BLaER1 treated with 17β-estradiol and CSF1 and Interleukin-3, amounts not matched to agents 10 nM and 100 nM (cell line): ENCODE measurements around the gene PARP11.

ENCODE experiments used
- H3K27ac ChIP-seq, 11 experiments: shearing (Covaris generic); formaldehyde crosslinking; 2 replicates each; pipeline ENCODE4 v1.8.1; 2022
- H3K27me3 ChIP-seq, 11 experiments: shearing (Covaris generic); formaldehyde crosslinking; 2 replicates each; pipeline ENCODE4 v1.8.1; 2022
- H3K36me3 ChIP-seq, 11 experiments: shearing (Covaris generic); formaldehyde crosslinking; 2 replicates each; pipeline ENCODE4 v1.8.1; 2022
- H3K4me1 ChIP-seq, 10 experiments: shearing (Covaris generic); formaldehyde crosslinking; 2 replicates each; pipeline ENCODE4 v1.8.1; 2022
- H3K4me2 ChIP-seq, 11 experiments: shearing (Covaris generic); formaldehyde crosslinking; 2 replicates each; pipeline ENCODE4 v1.8.1; 2022
- H3K4me3 ChIP-seq, 10 experiments: shearing (Covaris generic); formaldehyde crosslinking; 2 replicates each; pipeline ENCODE4 v1.8.1; 2022
- H3K9ac ChIP-seq, 11 experiments: shearing (Covaris generic); formaldehyde crosslinking; 2 replicates each; pipeline ENCODE4 v1.8.1; 2022
- H3K9me3 ChIP-seq, 11 experiments: shearing (Covaris generic); formaldehyde crosslinking; replicated peaks in 1 of 11; 2 replicates each; pipeline ENCODE4 v1.8.1; 2022
- H4K20me1 ChIP-seq, 11 experiments: shearing (Covaris generic); formaldehyde crosslinking; 2 replicates each; pipeline ENCODE4 v1.8.1; 2022
- Cebpa-rat ChIP-seq, 11 experiments: shearing (Covaris generic); IDR thresholded peaks; 2 replicates each; pipeline ENCODE4 v1.8.1; 2022

Gene PARP11

DNA sequence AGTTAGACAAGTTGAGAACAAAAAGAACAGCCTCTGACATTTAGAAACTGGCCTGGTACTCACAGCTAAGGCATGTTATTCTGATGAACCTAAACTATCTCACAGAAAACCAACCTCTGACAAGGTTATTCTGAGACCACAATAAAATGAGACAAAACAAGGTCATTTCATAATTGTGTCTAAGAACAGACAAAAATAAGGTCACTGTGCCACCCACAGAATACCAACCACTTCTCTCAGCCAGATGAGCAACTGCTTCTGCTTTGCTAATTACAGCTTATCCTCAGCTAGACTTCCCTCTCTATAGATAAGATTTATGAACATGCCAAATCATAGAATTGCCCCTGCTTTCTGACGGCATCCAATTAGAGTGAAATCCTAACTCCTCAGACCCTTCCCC lies 68.1 kb downstream of the PARP11 start:
- H4K20me1 ChIP-seq, result no peaks in the 10 kb centered on the region; a peak in 3 of 22 replicates
- peak overlapping the region in 1 of 11 experiments; percentile 30; a peak in 1 of 22 replicates for H3K9ac ChIP-seq
- no peak overlapping the region for H3K4me3 ChIP-seq
- H3K4me1 ChIP-seq, result peaks cover 0 to 7% (median 0%) of the 10 kb centered on the region in 10 experiments; a peak in 2 of 20 replicates
- H3K4me2 ChIP-seq, result no peak overlapping the region
- peaks cover 0 to 26% (median 6%) of the 10 kb centered on the region in 11 experiments; a peak in 9 of 22 replicates for H3K36me3 ChIP-seq
- no peak overlapping the region for H3K27ac ChIP-seq
- no peak for TF ChIP-seq Cebpa-rat (IDR thresholded peaks at IDR 0.05)
- no peaks in the 10 kb centered on the region for H3K9me3 ChIP-seq
- H3K27me3 ChIP-seq, result no peaks in the 10 kb centered on the region

- Histone ChIP-seq H3K36me3 (peaks cover 0 to 22% (median 6%) of the 10 kb centered on the region in 11 experiments; a peak in 9 of 22 replicates), H3K27me3 (no peaks in the 10 kb centered on the region), H3K9me3 (no peaks in the 10 kb centered on the region), H3K4me3 (no peak overlapping the region), H4K20me1 (no peaks in the 10 kb centered on the region; a peak in 3 of 22 replicates), H3K4me1 (peaks cover 0 to 7% (median 0%) of the 10 kb centered on the region in 10 experiments; a peak in 2 of 20 replicates), H3K4me2 (no peak overlapping the region), H3K9ac (no peak overlapping the region), H3K27ac (no peak overlapping the region)
- no peak for TF ChIP-seq Cebpa-rat (IDR thresholded peaks at IDR 0.05)
Observed at GRCh38 chr12:3803865-3804472, 69.2 kb downstream of the PARP11 start.

DNA sequence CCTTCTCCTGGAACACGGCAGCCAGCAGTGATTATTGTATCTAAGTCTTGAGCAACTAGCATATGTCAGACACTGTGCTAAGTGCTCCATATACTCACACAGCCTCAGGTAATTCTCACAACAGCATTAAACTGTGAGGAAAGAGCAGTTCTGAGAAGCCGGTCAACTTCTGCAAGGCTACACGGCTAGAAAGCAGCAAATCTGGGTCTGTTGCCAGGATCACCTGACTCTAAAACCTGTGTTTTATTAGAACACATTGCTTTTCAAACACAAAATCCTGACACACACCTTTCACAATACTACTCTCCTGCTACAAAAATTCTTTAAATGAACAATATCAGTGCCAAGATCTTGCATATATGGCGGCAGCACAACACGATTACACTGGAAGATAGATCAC lies 70.5 kb downstream of the PARP11 start:
- Histone ChIP-seq H3K4me1 (peaks cover 0 to 7% (median 0%) of the 10 kb centered on the region in 10 experiments; a peak in 2 of 20 replicates), H3K4me2 (no peak overlapping the region), H3K9me3 (no peaks in the 10 kb centered on the region)

GRCh38 chr12:3797531-3798048 lies 75.6 kb downstream of the PARP11 start:
- Histone ChIP-seq H3K36me3 (no peaks in the 10 kb centered on the region), H3K27me3 (no peaks in the 10 kb centered on the region), H3K4me3 (no peak overlapping the region), H3K4me2 (no peak overlapping the region), H3K4me1 (peaks cover 0 to 19% (median 7%) of the 10 kb centered on the region in 10 experiments; a peak in 10 of 20 replicates), H3K9me3 (no peaks in the 10 kb centered on the region), H3K27ac (no peak overlapping the region), H4K20me1 (no peaks in the 10 kb centered on the region), H3K9ac (no peak overlapping the region)
- TF ChIP-seq Cebpa-rat (IDR thresholded peaks at IDR 0.05), result no peak

More for the DNA sequence above, 70.5 kb downstream of the PARP11 start:
- H4K20me1 ChIP-seq, result no peaks in the 10 kb centered on the region; a peak in 3 of 22 replicates
- H3K4me3 ChIP-seq, result no peak overlapping the region
- no peaks in the 10 kb centered on the region for H3K27me3 ChIP-seq
- no peak overlapping the region for H3K27ac ChIP-seq
- H3K9ac ChIP-seq, result no peak overlapping the region
- peaks cover 0 to 16% (median 5%) of the 10 kb centered on the region in 11 experiments; a peak in 8 of 22 replicates for H3K36me3 ChIP-seq
- no peak for TF ChIP-seq Cebpa-rat (IDR thresholded peaks at IDR 0.05)

DNA sequence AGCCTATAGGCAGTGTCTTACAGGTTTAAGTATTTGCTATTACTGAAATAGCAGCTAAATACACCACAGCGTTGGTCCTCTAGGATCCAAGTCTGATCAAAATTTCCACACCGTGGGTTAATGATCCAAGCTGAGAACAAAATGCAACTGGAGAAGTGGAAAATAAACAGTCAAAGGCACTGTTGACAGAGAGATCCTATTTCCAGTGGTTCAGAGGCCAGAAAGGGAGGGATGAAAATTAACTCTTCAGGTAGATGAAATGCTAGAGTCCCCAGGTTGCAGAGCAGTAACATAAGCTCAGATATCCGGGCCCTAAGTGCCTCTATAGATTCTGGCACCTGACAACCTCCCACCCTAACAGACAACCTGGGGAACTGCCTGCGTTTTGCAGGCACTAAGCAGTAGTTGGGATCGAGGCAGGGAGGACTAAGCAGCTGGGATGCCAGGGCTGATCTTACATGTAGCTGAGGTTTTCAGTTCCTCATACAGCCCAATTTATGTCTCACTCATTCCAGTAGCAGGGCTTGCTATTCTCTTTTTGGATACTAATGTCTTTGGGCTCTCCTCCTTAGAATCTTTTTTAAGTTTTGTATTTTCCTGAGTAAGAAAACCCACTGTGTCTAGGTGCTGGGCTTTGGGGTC lies 77.6 kb downstream of the PARP11 start:
- Histone ChIP-seq H4K20me1 (no peaks in the 10 kb centered on the region), H3K4me1 (peaks cover 0 to 12% (median 7%) of the 10 kb centered on the region in 10 experiments; a peak in 9 of 20 replicates), H3K4me2 (no peak overlapping the region), H3K36me3 (no peaks in the 10 kb centered on the region), H3K27me3 (no peaks in the 10 kb centered on the region), H3K9me3 (no peaks in the 10 kb centered on the region), H3K9ac (no peak overlapping the region), H3K4me3 (no peak overlapping the region), H3K27ac (no peak overlapping the region)
- TF ChIP-seq Cebpa-rat (IDR thresholded peaks at IDR 0.05), result no peak

- Histone ChIP-seq H4K20me1 (no peaks in the 10 kb centered on the region), H3K4me2 (peak overlapping the region in 2 of 11 experiments; percentile 4 to 13; a peak in 3 of 22 replicates), H3K36me3 (no peaks in the 10 kb centered on the region), H3K27ac (no peak overlapping the region), H3K4me1 (peaks cover 0 to 16% (median 11%) of the 10 kb centered on the region in 10 experiments; a peak in 10 of 20 replicates), H3K9me3 (no peaks in the 10 kb centered on the region), H3K4me3 (no peak overlapping the region), H3K9ac (no peak overlapping the region), H3K27me3 (no peaks in the 10 kb centered on the region)
- no peak for TF ChIP-seq Cebpa-rat (IDR thresholded peaks at IDR 0.05)
Observed at GRCh38 chr12:3795066-3795465, 78.1 kb downstream of the PARP11 start.

DNA sequence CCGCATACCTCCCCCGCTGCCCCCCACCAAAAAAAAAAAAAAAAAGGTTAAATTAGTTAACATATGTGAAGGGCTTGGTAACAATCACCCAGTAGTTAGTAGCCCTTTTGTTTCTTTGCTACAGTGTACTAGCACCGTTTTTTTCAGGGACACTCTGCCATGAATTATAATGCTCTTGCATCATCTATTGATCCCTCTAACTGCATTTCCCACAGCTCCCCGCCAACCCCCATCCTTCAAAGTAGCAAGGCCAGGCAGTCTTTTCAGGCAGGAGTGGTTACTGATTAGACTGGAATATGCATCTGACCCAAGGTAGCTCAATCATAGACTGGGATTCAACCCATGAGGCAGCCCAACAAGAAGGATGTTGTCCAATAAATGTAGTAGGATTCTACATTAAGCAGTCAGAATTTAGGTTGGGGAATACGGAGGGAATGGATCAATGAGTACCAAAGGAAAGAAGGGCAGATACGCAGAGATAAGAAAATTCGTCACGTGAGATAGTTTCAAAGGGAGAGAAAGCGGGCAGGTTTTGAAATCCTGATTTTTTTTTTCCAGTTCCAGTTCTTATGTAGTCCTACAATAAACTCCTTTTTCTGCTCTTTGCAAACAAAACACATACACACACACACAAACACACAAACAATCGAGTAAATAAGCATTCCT lies 80.4 kb downstream of the PARP11 start:
- no peaks in the 10 kb centered on the region for H3K36me3 ChIP-seq
- H3K27ac ChIP-seq, result no peak overlapping the region
- H3K4me2 ChIP-seq, result no peak overlapping the region
- TF ChIP-seq Cebpa-rat (IDR thresholded peaks at IDR 0.05), result no peak
- peaks cover 0 to 13% (median 9%) of the 10 kb centered on the region in 11 experiments; a peak in 13 of 22 replicates for H3K9me3 ChIP-seq
- H3K9ac ChIP-seq, result no peak overlapping the region
- H3K4me1 ChIP-seq, result peaks cover 0 to 17% (median 14%) of the 10 kb centered on the region in 10 experiments; a peak in 10 of 20 replicates
- no peaks in the 10 kb centered on the region for H3K27me3 ChIP-seq
- no peaks in the 10 kb centered on the region for H4K20me1 ChIP-seq
- H3K4me3 ChIP-seq, result no peak overlapping the region

GRCh38 chr12:3791256-3791874 lies 81.8 kb downstream of the PARP11 start:
- no peak overlapping the region for H3K4me2 ChIP-seq
- no peak for TF ChIP-seq Cebpa-rat (IDR thresholded peaks at IDR 0.05)
- H3K36me3 ChIP-seq, result no peaks in the 10 kb centered on the region
- no peaks in the 10 kb centered on the region for H4K20me1 ChIP-seq
- H3K9me3 ChIP-seq, result peaks cover 0 to 13% (median 9%) of the 10 kb centered on the region in 11 experiments; a peak in 13 of 22 replicates
- H3K4me1 ChIP-seq, result peaks cover 0 to 17% (median 14%) of the 10 kb centered on the region in 10 experiments; a peak in 10 of 20 replicates
- no peak overlapping the region for H3K4me3 ChIP-seq
- H3K9ac ChIP-seq, result no peak overlapping the region
- no peak overlapping the region for H3K27ac ChIP-seq
- H3K27me3 ChIP-seq, result no peaks in the 10 kb centered on the region
